Fibroblast of the aortic adventitia (primary cell): ENCODE measurements around the gene CCNG2. TPM values are rescaled to one million over a fixed set of nuclear protein-coding genes. Genes with fewer than 3 reads are reported as not detected.
"Not testable (repeated sequence)": the region's sequence is repeated elsewhere in the genome, so short reads cannot be mapped to it uniquely, and the experiment has no call there.

Source experiments
- DNase-seq: peaks from one replicate; pipeline ENCODE4 v3.0.0-alpha.2; 2010; ENCODE audit warnings: low read depth
- H3K4me3 ChIP-seq: 2 replicates; pipeline ENCODE4 v1.5.1; 2011; ENCODE audit warnings: low read depth, mild to moderate bottlenecking, control low read depth, low read length, moderate library complexity
- total RNA-seq: library from RNA; depleted of rRNA; stranded (reverse); fragments of >200 nt; gene quantifications from 2 replicates; pipeline ENCODE4 v1.2.3, GENCODE V29; 2012; ENCODE audit warnings: low replicate concordance
- TF ChIP-seq, protein P1 (sequence below): IDR thresholded peaks from 2 replicates; pipeline ENCODE4 v1.5.1; 2011; ENCODE audit warnings: mild to moderate bottlenecking, low read length, control low read depth, inconsistent platforms; ENCODE audit not compliant: insufficient read depth

CCNG2 gene
- total RNA-seq, 1 donor, result 22.8 TPM

- DNase-seq, result no peak
Observed at GRCh38 chr4:77127837-77128621, 29.0 kb upstream of the CCNG2 start.

GRCh38 chr4:77132652-77133312 is 24.2 kb upstream of the CCNG2 start:
- no peak overlapping the region for H3K4me3 ChIP-seq
- no peak for DNase-seq
- TF ChIP-seq, protein P1, sequence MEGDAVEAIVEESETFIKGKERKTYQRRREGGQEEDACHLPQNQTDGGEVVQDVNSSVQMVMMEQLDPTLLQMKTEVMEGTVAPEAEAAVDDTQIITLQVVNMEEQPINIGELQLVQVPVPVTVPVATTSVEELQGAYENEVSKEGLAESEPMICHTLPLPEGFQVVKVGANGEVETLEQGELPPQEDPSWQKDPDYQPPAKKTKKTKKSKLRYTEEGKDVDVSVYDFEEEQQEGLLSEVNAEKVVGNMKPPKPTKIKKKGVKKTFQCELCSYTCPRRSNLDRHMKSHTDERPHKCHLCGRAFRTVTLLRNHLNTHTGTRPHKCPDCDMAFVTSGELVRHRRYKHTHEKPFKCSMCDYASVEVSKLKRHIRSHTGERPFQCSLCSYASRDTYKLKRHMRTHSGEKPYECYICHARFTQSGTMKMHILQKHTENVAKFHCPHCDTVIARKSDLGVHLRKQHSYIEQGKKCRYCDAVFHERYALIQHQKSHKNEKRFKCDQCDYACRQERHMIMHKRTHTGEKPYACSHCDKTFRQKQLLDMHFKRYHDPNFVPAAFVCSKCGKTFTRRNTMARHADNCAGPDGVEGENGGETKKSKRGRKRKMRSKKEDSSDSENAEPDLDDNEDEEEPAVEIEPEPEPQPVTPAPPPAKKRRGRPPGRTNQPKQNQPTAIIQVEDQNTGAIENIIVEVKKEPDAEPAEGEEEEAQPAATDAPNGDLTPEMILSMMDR, result no peak

More at GRCh38 chr4:77127837-77128621, 29.0 kb upstream of the CCNG2 start:
- TF ChIP-seq, protein P1, result no peak
- H3K4me3 ChIP-seq, result no peak overlapping the region

DNA sequence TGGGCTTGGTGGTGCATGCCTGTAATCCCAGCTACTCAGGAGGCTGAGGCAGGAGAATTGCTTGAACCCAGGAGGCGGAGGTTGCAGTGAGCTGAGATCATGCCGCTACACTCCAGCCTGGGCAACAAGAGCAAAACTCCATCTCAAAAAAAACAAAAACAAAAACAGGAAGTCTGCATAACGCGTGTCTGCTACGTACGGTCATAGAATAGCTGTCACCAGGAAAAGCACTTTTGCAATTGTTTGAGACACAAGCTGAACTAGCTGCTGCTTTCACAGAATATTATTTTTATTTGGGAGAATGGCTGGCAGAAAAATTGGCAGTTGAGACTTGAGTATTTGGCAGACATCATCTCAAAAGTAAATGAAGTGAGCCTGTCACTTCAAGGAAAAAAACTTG is 19.6 kb upstream of the CCNG2 start:
- not testable (repeated sequence) for H3K4me3 ChIP-seq, DNase-seq

GRCh38 chr4:77141964-77142645 is 14.9 kb upstream of the CCNG2 start:
- no peak overlapping the region for H3K4me3 ChIP-seq
- TF ChIP-seq, protein P1, result no peak
- DNase-seq, result no peak

DNA sequence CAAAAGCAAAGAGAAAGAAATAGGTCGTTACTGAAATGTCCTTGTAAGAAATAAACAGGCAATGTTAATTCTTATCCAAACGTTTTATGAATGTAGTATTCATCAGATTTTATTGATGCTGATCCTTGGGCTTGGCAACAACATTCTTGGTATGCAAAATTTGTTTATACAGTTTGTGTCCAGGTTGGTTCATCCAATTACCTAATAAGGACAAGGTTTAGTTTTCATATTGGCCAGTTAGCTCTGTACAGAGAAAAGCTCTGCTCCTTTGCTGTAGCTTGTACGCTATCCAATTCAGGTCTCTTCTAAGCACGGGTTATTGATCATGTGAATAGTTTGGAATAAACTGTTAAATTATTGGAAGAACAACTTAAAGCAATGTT is 14.4 kb upstream of the CCNG2 start:
- H3K4me3 ChIP-seq, result no peak overlapping the region
- TF ChIP-seq, protein P1, result no peak
- no peak for DNase-seq

GRCh38 chr4:77143091-77143490 is 13.9 kb upstream of the CCNG2 start:
- H3K4me3 ChIP-seq, result no peak overlapping the region
- TF ChIP-seq, protein P1, result no peak
- no peak for DNase-seq

- TF ChIP-seq, protein P1, result no peak
- DNase-seq, result no peak
- no peak overlapping the region for H3K4me3 ChIP-seq
Observed at GRCh38 chr4:77145842-77146185, 11.2 kb upstream of the CCNG2 start.
